K562 (cell line): ENCODE measurements around the gene ATP23. TPM values are rescaled to one million over a fixed set of nuclear protein-coding genes. Genes with fewer than 3 reads are reported as not detected.

Experiments used
- ATAC-seq: fragments of 200-7000 bp; cut with Tn5 transposase; 3 replicates; pipeline ENCODE4 v1.9.1; 2020; ENCODE audit warnings: moderate library complexity
- BruUV-seq: library from RNA; stranded (reverse); fragments of 400-500 nt; replicated peaks from 2 replicates; lab custom pipeline; 2021; lab: Mats Ljungman, UMichigan
- CTCF ChIA-PET: fragments of 300-600 bp; formaldehyde crosslinking; extraction: SDS; loops from one replicate; lab custom pipeline; 2021; ENCODE audit warnings: low intra/inter-chr PET ratio; lab: Yijun Ruan, JAX
- POLR2A ChIA-PET: fragments of 300-600, 350-650 bp; sonication (Branson Sonifier 250); formaldehyde crosslinking; extraction: SDS; loops from one replicate; lab custom pipeline; 2021; ENCODE audit warnings: antibody characterized with exemption, inconsistent platforms; lab: Yijun Ruan, JAX
- DNase-seq, 4 experiments: peaks; one replicate each; pipeline versions ENCODE4 v3.0.0 to v3.0.0-alpha.2; 2011 to 2018; ENCODE audit warnings: low spot score in 3 of 4, mixed read lengths in 3 of 4; ENCODE audit errors: extremely low read depth in 1 of 4
- FAIRE-seq: peaks from 2 replicates; lab custom pipeline; 2011; peaks lifted over from hg19 to GRCh38; lab: Jason Lieb, UNC
- H2AFZ ChIP-seq: 2 replicates; pipeline ENCODE4 v1.6.0; 2011; ENCODE audit warnings: low read depth, low read length, control low read depth, inconsistent platforms
- H3K27ac ChIP-seq: fragments of 200-600 bp; 3 replicates; pipeline ENCODE4 v1.8.0; 2011; ENCODE audit warnings: low read depth, mild to moderate bottlenecking, control low read depth, inconsistent platforms, low read length, moderate library complexity, mixed read lengths; ENCODE audit errors: extremely low read depth
- H3K27me3 ChIP-seq, 2 experiments: fragments of 300-600 bp in 1 of 2; 2 replicates in 1 of 2; 3 replicates in 1 of 2; pipeline versions ENCODE4 v1.6.0 to v1.8.0; 2011; ENCODE audit warnings: inconsistent platforms in 2 of 2, low read length in 2 of 2, mild to moderate bottlenecking in 1 of 2, mixed read lengths in 1 of 2, moderate library complexity in 1 of 2; ENCODE audit not compliant: control insufficient read depth in 2 of 2, insufficient read depth in 2 of 2
- H3K36me3 ChIP-seq: fragments of 300-600 bp; 3 replicates; pipeline ENCODE4 v1.8.0; 2011; ENCODE audit warnings: mild to moderate bottlenecking, low read length, inconsistent platforms; ENCODE audit not compliant: control insufficient read depth, insufficient read depth
- H3K4me1 ChIP-seq, 2 experiments: fragments of 200-600 bp in 1 of 2; replicated peaks in 1 of 2; 2 replicates in 1 of 2; 3 replicates in 1 of 2; pipeline versions ENCODE4 v1.5.1 to v1.8.0; 2011; ENCODE audit warnings: inconsistent platforms in 2 of 2, low read length in 2 of 2, mild to moderate bottlenecking in 1 of 2, mixed read lengths in 1 of 2, moderate library complexity in 1 of 2; ENCODE audit not compliant: control insufficient read depth in 2 of 2, insufficient read depth in 2 of 2
- H3K4me2 ChIP-seq: 2 replicates; pipeline ENCODE4 v1.6.1; 2011; ENCODE audit warnings: low read length, control low read depth, inconsistent platforms, mixed read lengths; ENCODE audit not compliant: insufficient read depth
- H3K4me3 ChIP-seq: fragments of 200-600 bp; sonication (generic), shearing (Covaris generic); 2 replicates; pipeline ENCODE4 v1.5.1; 2016; ENCODE audit warnings: control low read depth, inconsistent platforms
- H3K79me2 ChIP-seq: fragments of 200-600 bp; 3 replicates; pipeline ENCODE4 v1.8.0; 2011; ENCODE audit warnings: low read length, inconsistent platforms; ENCODE audit not compliant: control insufficient read depth, insufficient read depth
- H3K9ac ChIP-seq, 2 experiments: 2 replicates each; pipeline versions ENCODE4 v1.6.0 to v1.6.1; 2011; ENCODE audit warnings: low read depth in 2 of 2, low read length in 2 of 2, control low read depth in 1 of 2, inconsistent platforms in 1 of 2, mild to moderate bottlenecking in 1 of 2, mixed read lengths in 1 of 2; ENCODE audit not compliant: insufficient read depth in 1 of 2
- H3K9me1 ChIP-seq: one replicate; pipeline ENCODE4 v1.6.0; 2011; ENCODE audit warnings: inconsistent platforms, mild to moderate bottlenecking, low read length, moderate library complexity; ENCODE audit not compliant: control insufficient read depth, insufficient read depth
- H3K9me3 ChIP-seq: replicated peaks from 2 replicates; pipeline ENCODE4 v1.5.1; 2011; ENCODE audit warnings: low read depth, low read length, inconsistent platforms; ENCODE audit not compliant: control insufficient read depth, insufficient read depth
- H4K20me1 ChIP-seq: replicated peaks from 2 replicates; pipeline ENCODE4 v1.6.1; 2011; ENCODE audit warnings: low read length, inconsistent platforms, mixed read lengths; ENCODE audit not compliant: control insufficient read depth, insufficient read depth
- GTF2F1 ChIP-seq: IDR thresholded peaks from 2 replicates; pipeline ENCODE4 v1.6.1; 2011; ENCODE audit warnings: low read depth, low read length, improper control_type of control experiment
- RAD21 ChIP-seq, 2 experiments: fragments of 250-450 bp in 1 of 2; fragments of 450-650 bp in 1 of 2; sonication (Bioruptor Pico) in 1 of 2; formaldehyde crosslinking in 1 of 2; IDR thresholded peaks in 1 of 2; conservative IDR thresholded peaks in 1 of 2; 2 replicates each; pipeline versions ENCODE4 v1.4.0 to v1.8.0; 2020 to 2022; ENCODE audit warnings: mild to moderate bottlenecking in 2 of 2, moderate library complexity in 1 of 2
- SMC3 ChIP-seq: conservative IDR thresholded peaks from 2 replicates; pipeline ENCODE4 v1.6.1; 2011; ENCODE audit warnings: low read depth, low read length, improper control_type of control experiment; ENCODE audit not compliant: insufficient read depth
- WGBS: fragments of 100-300 bp; shearing (Covaris generic); methylation state at CpG from one replicate; pipeline ENCODE4 v1.1.6; 2016; ENCODE audit warnings: low coverage, mixed read lengths; ENCODE audit not compliant: insufficient coverage; ENCODE audit errors: missing lambda C conversion rate; 5-methylcytosine and 5-hydroxymethylcytosine counted together
- in situ Hi-C: fragments of 300-500 bp; cut with MboI; formaldehyde crosslinking; loops from 4 replicates; pipeline ENCODE4 v1.15.0; 2018; ENCODE audit warnings: inconsistent platforms, mixed read lengths
- intact Hi-C: fragments of 100-400 bp; cut with micrococcal nuclease; formaldehyde crosslinking; loops from 2 replicates; pipeline ENCODE4 v1.14.2; 2022
- polyA plus RNA-seq, 8 experiments: library from polyadenylated mRNA; depleted of rRNA in 4 of 8; stranded (reverse) in 5 of 8; unstranded in 3 of 8; fragments of >200 nt; fragmentation: Nextera tagmentation in 2 of 8; fragmentation: Illumina TruSeq in 1 of 8; extraction: Ambion mirVana in 2 of 8; extraction: Trizol in 1 of 8; gene quantifications; 2 replicates each; pipeline versions ENCODE4 v1.2.1 to v1.2.3, GENCODE V29; 2011 to 2014; ENCODE audit warnings: inconsistent platforms in 1 of 8, missing spikeins in 1 of 8
- total RNA-seq, 7 experiments: library from RNA; depleted of rRNA in 6 of 7; stranded (reverse); fragments of >200 nt in 6 of 7; fragmentation: Illumina TruSeq in 2 of 7; extraction: Trizol in 2 of 7; gene quantifications; 2 replicates each; pipeline versions ENCODE4 v1.2.1 to v1.2.3, GENCODE V29; 2011 to 2021; ENCODE audit warnings: low replicate concordance in 1 of 7
- TF ChIP-seq, protein P1 (sequence below), 3 experiments: IDR thresholded peaks in 2 of 3; conservative IDR thresholded peaks in 1 of 3; 2 replicates each; pipeline ENCODE4 v1.5.1; 2011 to 2012; ENCODE audit warnings: low read length in 3 of 3, mild to moderate bottlenecking in 3 of 3, control low read depth in 2 of 3, improper control_type of control experiment in 1 of 3, inconsistent platforms in 1 of 3, low read depth in 1 of 3, mixed read lengths in 1 of 3, moderate library complexity in 1 of 3; ENCODE audit not compliant: insufficient read depth in 2 of 3

Gene ATP23
- total and polyA plus RNA-seq, 9 of the 15 experiments (the other 6 are each of a cell fraction or from before 2014, with no cell fraction given) = 8.3 to 53.7 (median 28.5) TPM

DNA sequence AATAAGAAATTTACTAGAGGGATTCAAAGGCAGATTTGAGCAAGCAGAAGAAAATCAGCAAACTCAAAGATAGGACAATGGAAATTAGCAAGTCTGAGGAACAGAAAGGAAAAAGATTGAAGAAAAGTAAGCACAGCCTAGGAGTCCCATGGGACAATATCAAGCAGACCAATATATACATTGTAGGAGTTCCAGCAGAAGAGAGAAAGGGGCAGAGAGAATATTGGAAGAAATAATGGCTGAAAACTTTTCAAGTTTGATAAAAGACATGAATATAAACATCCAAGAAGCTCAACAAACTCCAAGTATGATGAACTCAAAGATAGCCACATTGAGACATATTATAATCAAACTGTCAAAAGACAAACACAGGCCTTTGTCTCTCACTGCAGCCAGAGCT is 25.2 kb downstream of the ATP23 start:
- CTCF ChIA-PET = no interaction called here
- in situ Hi-C loops (no loop called here), intact Hi-C loops (no loop called here)
- H3K79me2 ChIP-seq = no peaks in the 10 kb centered on the region
- H3K27ac ChIP-seq = no peak overlapping the region
- H3K4me1 ChIP-seq = no peaks in the 10 kb centered on the region
- no peaks in the 10 kb centered on the region; the same call in 1 of the 2 replicates for H3K9me3 ChIP-seq
- POLR2A ChIA-PET = interaction anchor here (0.7 kb wide), 1 partner anchor 1883 kb away, joined by 3 read pairs; no protein-coding TSS in a partner anchor
- FAIRE-seq = no peak
- H3K4me3 ChIP-seq = no peak overlapping the region
- ATAC-seq = peak; percentile 29; the same call in 2 of the 3 replicates
- H3K9me1 ChIP-seq = no peaks in the 10 kb centered on the region
- no peak overlapping the region for H2AFZ ChIP-seq
- H3K36me3 ChIP-seq = no peaks in the 10 kb centered on the region
- H3K9ac ChIP-seq = no peak overlapping the region
- no peaks in the 10 kb centered on the region for H4K20me1 ChIP-seq
- H3K4me2 ChIP-seq = no peak overlapping the region
- no TSS peak for BruUV-seq
- DNase-seq = no peak
- no peak for TF ChIP-seq GTF2F1
- H3K27me3 ChIP-seq = no peaks in the 10 kb centered on the region

DNA sequence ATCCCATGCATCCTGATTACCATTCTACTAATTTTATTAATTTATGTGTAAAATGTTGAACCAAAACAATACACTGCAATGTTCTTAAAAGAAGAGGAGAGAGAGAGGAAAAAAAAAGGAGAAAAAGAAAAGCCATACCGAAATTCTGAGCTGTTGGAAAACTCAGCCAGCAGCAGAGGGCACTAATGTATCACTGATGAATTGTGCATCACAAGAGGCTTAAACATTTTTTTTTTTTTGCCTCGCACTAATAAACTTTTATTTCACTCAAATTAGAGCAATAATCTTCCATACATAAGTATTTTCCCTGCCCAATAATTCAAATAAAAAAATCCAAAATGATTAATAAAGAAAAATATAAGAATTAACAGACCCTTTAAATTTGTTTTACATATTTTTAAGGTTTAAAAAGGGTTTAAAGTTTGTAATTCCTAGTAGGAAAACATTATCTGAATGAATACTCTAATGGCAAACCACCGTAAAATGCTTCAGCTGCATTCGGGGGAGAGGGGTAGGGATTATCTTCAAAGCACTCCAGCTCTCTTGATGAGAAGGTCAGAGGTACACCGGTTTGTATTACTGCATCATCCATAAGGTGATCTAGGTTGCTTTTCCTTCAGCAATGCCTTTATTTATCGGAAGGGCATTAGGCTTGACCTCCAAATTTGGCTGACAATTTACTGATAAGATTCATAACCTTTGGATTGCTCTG is 41.9 kb downstream of the ATP23 start:
- H3K4me3 ChIP-seq = no peak overlapping the region
- intact Hi-C loops (loop anchor here (5.0 kb wide), 1 partner anchor 929 kb away; no protein-coding TSS in a partner anchor), in situ Hi-C loops (loop anchor here (25.0 kb wide), 1 partner anchor 1179 kb away; no protein-coding TSS in a partner anchor)
- DNase-seq (peak in 2 of 4 experiments; percentile 14 to 55), ATAC-seq (peak; percentile 67; the same call in 2 of the 3 replicates), FAIRE-seq (peak; percentile 57)
- no peaks in the 10 kb centered on the region for H3K27me3 ChIP-seq
- no peak overlapping the region for H3K4me2 ChIP-seq
- no peaks in the 10 kb centered on the region for H3K4me1 ChIP-seq
- no peaks in the 10 kb centered on the region for H3K9me3 ChIP-seq
- no peaks in the 10 kb centered on the region for H3K9me1 ChIP-seq
- under 1% methylated on average over 6 of the region's 6 CpGs for WGBS
- no peaks in the 10 kb centered on the region for H3K79me2 ChIP-seq
- H2AFZ ChIP-seq = no peak overlapping the region
- no peak overlapping the region for H3K27ac ChIP-seq
- ChIA-PET POLR2A (interaction anchor here (1.0 kb wide), 1 partner anchor 9 kb away, joined by 3 read pairs; no protein-coding TSS in a partner anchor), CTCF (interaction anchor here (1.0 kb wide), 1 partner anchor 12 kb away, joined by 4 read pairs; no protein-coding TSS in a partner anchor)
- H4K20me1 ChIP-seq = no peaks in the 10 kb centered on the region
- BruUV-seq = no TSS peak
- no peaks in the 10 kb centered on the region for H3K36me3 ChIP-seq
- H3K9ac ChIP-seq = no peak overlapping the region
- TF ChIP-seq, protein P1, sequence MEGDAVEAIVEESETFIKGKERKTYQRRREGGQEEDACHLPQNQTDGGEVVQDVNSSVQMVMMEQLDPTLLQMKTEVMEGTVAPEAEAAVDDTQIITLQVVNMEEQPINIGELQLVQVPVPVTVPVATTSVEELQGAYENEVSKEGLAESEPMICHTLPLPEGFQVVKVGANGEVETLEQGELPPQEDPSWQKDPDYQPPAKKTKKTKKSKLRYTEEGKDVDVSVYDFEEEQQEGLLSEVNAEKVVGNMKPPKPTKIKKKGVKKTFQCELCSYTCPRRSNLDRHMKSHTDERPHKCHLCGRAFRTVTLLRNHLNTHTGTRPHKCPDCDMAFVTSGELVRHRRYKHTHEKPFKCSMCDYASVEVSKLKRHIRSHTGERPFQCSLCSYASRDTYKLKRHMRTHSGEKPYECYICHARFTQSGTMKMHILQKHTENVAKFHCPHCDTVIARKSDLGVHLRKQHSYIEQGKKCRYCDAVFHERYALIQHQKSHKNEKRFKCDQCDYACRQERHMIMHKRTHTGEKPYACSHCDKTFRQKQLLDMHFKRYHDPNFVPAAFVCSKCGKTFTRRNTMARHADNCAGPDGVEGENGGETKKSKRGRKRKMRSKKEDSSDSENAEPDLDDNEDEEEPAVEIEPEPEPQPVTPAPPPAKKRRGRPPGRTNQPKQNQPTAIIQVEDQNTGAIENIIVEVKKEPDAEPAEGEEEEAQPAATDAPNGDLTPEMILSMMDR (IDR thresholded peaks at IDR 0.05 in 2 of 3, conservative IDR thresholded peaks at IDR 0.05 in 1 of 3; ENCODE audit: insufficient read depth in 2 of 3, low read depth in 1 of 3, low read length in 3 of 3) = peak; percentile 55 to 74 (median 61); a peak in 5 of 6 replicates
- TF ChIP-seq RAD21 (CRISPR knock-in tag; conservative IDR thresholded peaks at IDR 0.05 in 1 of 2, IDR thresholded peaks at IDR 0.05 in 1 of 2) = peak; percentile 79 to 87
- TF ChIP-seq SMC3 = peak; percentile 54
